ENCODE data around the gene PRKAG2.

The PRKAG2 gene

GRCh38 chr7:151724250-151724915 is 152.5 kb downstream of the PRKAG2 start:
- no peak for DNase-seq (ENCODE audit: low read depth in 1 of 2, low spot score in 1 of 2)
- no peak for TF ChIP-seq JUND (IDR thresholded peaks at IDR 0.05; ENCODE audit: low read depth)
- in situ Hi-C loops (cut with HindIII; ENCODE audit: low pct_unique_long_range_greater_than_20kb, low sequenced_read_pairs) = no loop called here

- TF ChIP-seq JUND (IDR thresholded peaks at IDR 0.05; ENCODE audit: low read depth) = no peak
- DNase-seq (ENCODE audit: low read depth in 1 of 2, low spot score in 1 of 2) = no peak
- in situ Hi-C loops (cut with HindIII; ENCODE audit: low pct_unique_long_range_greater_than_20kb, low sequenced_read_pairs) = no loop called here
Observed at GRCh38 chr7:151723321-151723720, 153.6 kb downstream of the PRKAG2 start.

GRCh38 chr7:151722533-151722932 is 154.4 kb downstream of the PRKAG2 start:
- TF ChIP-seq JUND (IDR thresholded peaks at IDR 0.05; ENCODE audit: low read depth) = no peak
- in situ Hi-C loops (cut with HindIII; ENCODE audit: low pct_unique_long_range_greater_than_20kb, low sequenced_read_pairs) = no loop called here
- no peak for DNase-seq (ENCODE audit: low read depth in 1 of 2, low spot score in 1 of 2)

GRCh38 chr7:151721694-151722093 is 155.2 kb downstream of the PRKAG2 start:
- no peak for TF ChIP-seq JUND (IDR thresholded peaks at IDR 0.05; ENCODE audit: low read depth)
- peak in 1 of 2 experiments; percentile 27 for DNase-seq (ENCODE audit: low read depth in 1 of 2, low spot score in 1 of 2)
- in situ Hi-C loops (cut with HindIII; ENCODE audit: low pct_unique_long_range_greater_than_20kb, low sequenced_read_pairs) = no loop called here

GRCh38 chr7:151721236-151721635 is 155.7 kb downstream of the PRKAG2 start:
- in situ Hi-C loops (cut with HindIII; ENCODE audit: low pct_unique_long_range_greater_than_20kb, low sequenced_read_pairs) = no loop called here
- TF ChIP-seq JUND (IDR thresholded peaks at IDR 0.05; ENCODE audit: low read depth) = no peak
- DNase-seq (ENCODE audit: low read depth in 1 of 2, low spot score in 1 of 2) = no peak

GRCh38 chr7:151720280-151720679 is 156.6 kb downstream of the PRKAG2 start:
- in situ Hi-C loops (cut with HindIII; ENCODE audit: low pct_unique_long_range_greater_than_20kb, low sequenced_read_pairs) = no loop called here
- no peak for TF ChIP-seq JUND (IDR thresholded peaks at IDR 0.05; ENCODE audit: low read depth)
- no peak for DNase-seq (ENCODE audit: low read depth in 1 of 2, low spot score in 1 of 2)

GRCh38 chr7:151719897-151720242 is 157.0 kb downstream of the PRKAG2 start:
- in situ Hi-C loops (cut with HindIII; ENCODE audit: low pct_unique_long_range_greater_than_20kb, low sequenced_read_pairs) = no loop called here
- no peak for DNase-seq (ENCODE audit: low read depth in 1 of 2, low spot score in 1 of 2)
- no peak for TF ChIP-seq JUND (IDR thresholded peaks at IDR 0.05; ENCODE audit: low read depth)

- no peak for TF ChIP-seq JUND (IDR thresholded peaks at IDR 0.05; ENCODE audit: low read depth)
- in situ Hi-C loops (cut with HindIII; ENCODE audit: low pct_unique_long_range_greater_than_20kb, low sequenced_read_pairs) = no loop called here
- no peak for DNase-seq (ENCODE audit: low read depth in 1 of 2, low spot score in 1 of 2)
Observed at GRCh38 chr7:151719031-151719896, 157.7 kb downstream of the PRKAG2 start.

GRCh38 chr7:151717918-151718317 is 159.0 kb downstream of the PRKAG2 start:
- in situ Hi-C loops (cut with HindIII; ENCODE audit: low pct_unique_long_range_greater_than_20kb, low sequenced_read_pairs) = no loop called here
- no peak for DNase-seq (ENCODE audit: low read depth in 1 of 2, low spot score in 1 of 2)
- TF ChIP-seq JUND (IDR thresholded peaks at IDR 0.05; ENCODE audit: low read depth) = no peak

- no peak for TF ChIP-seq JUND (IDR thresholded peaks at IDR 0.05; ENCODE audit: low read depth)
- in situ Hi-C loops (cut with HindIII; ENCODE audit: low pct_unique_long_range_greater_than_20kb, low sequenced_read_pairs) = no loop called here
- DNase-seq (ENCODE audit: low read depth in 1 of 2, low spot score in 1 of 2) = no peak
Observed at GRCh38 chr7:151717415-151717814, 159.5 kb downstream of the PRKAG2 start.

- in situ Hi-C loops (cut with HindIII; ENCODE audit: low pct_unique_long_range_greater_than_20kb, low sequenced_read_pairs) = no loop called here
Observed at GRCh38 chr7:151716323-151716722, 160.6 kb downstream of the PRKAG2 start.

GRCh38 chr7:151715666-151716315 is 161.1 kb downstream of the PRKAG2 start:
- in situ Hi-C loops (cut with HindIII; ENCODE audit: low pct_unique_long_range_greater_than_20kb, low sequenced_read_pairs) = no loop called here

More at GRCh38 chr7:151716323-151716722, 160.6 kb downstream of the PRKAG2 start:
- no peak for TF ChIP-seq JUND (IDR thresholded peaks at IDR 0.05; ENCODE audit: low read depth)
- no peak for DNase-seq (ENCODE audit: low read depth in 1 of 2, low spot score in 1 of 2)

GRCh38 chr7:151714201-151714600 is 162.7 kb downstream of the PRKAG2 start:
- no peak for DNase-seq (ENCODE audit: low read depth in 1 of 2, low spot score in 1 of 2)
- TF ChIP-seq JUND (IDR thresholded peaks at IDR 0.05; ENCODE audit: low read depth) = no peak
- in situ Hi-C loops (cut with HindIII; ENCODE audit: low pct_unique_long_range_greater_than_20kb, low sequenced_read_pairs) = no loop called here

More at GRCh38 chr7:151715666-151716315, 161.1 kb downstream of the PRKAG2 start:
- no peak for TF ChIP-seq JUND (IDR thresholded peaks at IDR 0.05; ENCODE audit: low read depth)
- DNase-seq (ENCODE audit: low read depth in 1 of 2, low spot score in 1 of 2) = no peak

Data from T47D (cell line).